ENCODE measurements around the gene UBXN11.
"Not testable (repeated sequence)": the region's sequence is repeated elsewhere in the genome, so short reads cannot be mapped to it uniquely, and the experiment has no call there.

UBXN11 gene

GRCh38 chr1:26335774-26336476, 29.5 kb upstream of the UBXN11 start:
- DNase-seq, result no peak

DNA sequence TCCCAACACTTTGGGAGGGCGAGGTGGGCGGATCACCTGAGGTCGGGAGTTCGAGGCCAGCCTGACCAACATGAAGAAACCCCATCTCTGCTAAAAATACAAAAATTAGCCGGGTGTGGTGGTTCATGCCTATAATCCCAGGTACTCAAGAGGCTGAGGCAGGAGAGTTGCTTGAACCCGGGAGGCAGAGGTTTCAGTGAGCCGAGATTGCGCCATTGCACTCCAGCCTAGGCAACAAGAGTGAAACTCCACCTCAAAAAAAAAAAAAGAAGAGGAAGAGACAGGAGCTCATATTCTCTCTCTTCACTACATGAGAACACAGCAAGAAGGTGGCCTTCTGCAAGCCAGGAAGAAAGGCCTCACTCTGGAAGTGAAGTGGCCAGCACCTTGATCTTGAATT, 26.9 kb upstream of the UBXN11 start:
- not testable (repeated sequence) for DNase-seq

DNA sequence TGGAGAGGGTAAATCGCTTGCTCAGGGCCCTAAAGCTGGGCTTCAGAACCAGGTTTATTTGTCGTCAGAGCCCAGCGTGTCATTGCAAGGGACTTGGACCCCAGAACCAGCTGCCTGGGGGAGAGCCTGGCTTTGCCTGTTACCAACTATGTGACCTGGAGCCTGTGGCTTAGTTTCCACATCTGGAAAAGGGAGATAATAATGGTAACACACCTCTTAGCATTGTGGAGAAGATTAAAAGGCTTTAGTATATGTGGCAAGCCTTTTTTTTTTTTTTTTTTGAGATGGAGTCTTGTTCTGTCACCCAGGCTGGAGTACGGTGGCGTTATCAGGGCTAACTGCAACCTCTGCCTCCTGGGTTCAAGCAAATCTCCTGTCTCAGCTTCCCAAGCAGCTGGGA, 23.8 kb upstream of the UBXN11 start:
- DNase-seq, result no peak

DNA sequence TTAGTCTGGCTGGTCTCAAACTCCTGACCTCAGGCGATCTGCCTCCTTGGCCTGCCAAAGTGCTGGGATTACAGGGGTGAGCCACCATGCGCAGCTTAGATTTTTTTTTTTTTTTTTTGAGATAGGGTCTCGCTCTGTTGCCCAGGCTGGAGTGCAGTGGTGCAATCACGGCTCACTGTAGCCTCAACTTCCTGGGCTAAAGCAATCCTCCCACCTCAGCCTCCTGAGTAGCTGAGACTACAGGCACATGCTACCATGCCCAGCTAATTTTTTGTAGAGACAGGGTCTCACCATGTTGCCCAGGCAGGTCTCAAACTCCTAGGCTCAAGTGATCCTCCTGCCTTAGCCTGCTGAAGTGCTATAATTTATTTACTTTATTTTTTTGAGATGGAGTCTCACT, 22.9 kb upstream of the UBXN11 start:
- not testable (repeated sequence) for DNase-seq

- DNase-seq, result no peak
Measured at GRCh38 chr1:26328597-26328996, 22.2 kb upstream of the UBXN11 start.

DNA sequence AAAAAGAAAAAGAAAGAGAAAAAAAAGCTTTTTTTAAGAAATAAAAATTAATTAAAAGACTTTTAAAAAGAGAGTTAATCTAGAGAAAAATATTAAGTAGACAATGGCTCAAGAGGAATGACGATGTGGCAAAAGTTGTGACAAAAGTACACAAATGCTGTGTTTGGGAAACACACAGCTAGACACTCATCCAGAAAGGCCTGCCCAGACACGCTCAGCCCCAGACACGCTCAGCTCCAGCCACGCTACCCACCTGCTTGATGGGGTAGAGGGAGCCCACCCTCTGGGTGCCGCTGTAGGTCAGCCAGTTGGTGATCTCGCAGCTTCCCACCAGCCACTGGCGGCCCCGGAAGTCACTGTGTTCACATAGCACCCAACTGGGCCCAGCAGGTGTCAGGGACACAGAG, 21.5 kb upstream of the UBXN11 start:
- peak; percentile 85 for DNase-seq

DNA sequence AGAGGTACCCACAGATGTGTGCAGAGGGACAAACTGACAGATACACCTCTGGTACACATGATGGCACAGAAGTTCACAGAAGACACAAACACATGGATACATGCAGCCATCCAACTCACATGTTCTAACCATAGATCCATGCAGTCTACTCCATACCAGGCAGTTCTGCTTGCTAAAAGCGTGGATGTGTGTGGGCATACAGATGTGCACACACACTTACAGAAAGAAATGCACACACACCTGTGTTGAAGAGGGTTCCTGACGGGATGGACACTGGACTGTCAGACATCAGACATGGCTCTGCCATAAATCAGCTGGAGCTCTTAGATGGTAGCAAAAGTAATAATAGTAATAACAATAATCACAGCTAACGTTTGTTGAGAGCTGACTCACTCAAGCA, 18.1 kb upstream of the UBXN11 start:
- no peak for DNase-seq

GRCh38 chr1:26323382-26323781, 16.9 kb upstream of the UBXN11 start:
- DNase-seq, result no peak

- no peak for DNase-seq
Measured at GRCh38 chr1:26322042-26322331, 15.6 kb upstream of the UBXN11 start.

GRCh38 chr1:26321315-26322041, 15.0 kb upstream of the UBXN11 start:
- DNase-seq, result peak; percentile 74

GRCh38 chr1:26320896-26321295, 14.5 kb upstream of the UBXN11 start:
- no peak for DNase-seq

DNA sequence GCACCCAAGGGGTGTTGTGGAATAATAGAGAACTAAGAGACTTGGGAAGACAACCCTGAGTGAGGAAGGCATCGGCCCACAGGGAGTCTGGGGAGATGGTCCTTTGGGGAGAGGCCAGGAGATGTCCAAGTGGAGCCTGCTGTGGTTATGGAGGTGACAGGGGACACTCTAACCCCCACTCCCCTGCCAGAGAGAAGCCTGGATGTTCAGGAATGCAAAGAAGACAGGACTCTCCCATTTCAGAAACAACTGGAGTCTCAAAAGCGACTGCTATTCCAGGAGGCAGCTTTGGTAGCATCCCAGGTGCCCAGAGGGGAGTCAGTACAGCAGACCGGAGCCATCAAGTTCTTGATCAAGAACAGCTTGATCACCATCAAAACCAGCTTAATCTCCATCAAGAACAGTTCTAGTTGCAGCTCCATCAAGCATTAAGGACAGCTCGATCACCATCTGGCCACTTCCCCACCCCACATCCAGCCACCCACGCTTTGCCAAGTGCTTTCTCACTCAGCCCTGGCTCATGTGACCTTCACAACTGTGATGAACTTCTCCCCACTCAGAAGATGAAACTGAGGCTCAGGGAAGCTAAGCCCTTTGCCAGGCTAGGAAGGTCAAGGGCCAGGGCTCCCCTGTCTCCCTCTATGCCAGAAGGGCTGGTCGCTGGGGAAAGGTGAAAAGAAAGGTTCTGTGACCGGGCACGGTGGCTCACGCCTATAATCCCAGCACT, 12.1 kb upstream of the UBXN11 start:
- no peak for DNase-seq

DNA sequence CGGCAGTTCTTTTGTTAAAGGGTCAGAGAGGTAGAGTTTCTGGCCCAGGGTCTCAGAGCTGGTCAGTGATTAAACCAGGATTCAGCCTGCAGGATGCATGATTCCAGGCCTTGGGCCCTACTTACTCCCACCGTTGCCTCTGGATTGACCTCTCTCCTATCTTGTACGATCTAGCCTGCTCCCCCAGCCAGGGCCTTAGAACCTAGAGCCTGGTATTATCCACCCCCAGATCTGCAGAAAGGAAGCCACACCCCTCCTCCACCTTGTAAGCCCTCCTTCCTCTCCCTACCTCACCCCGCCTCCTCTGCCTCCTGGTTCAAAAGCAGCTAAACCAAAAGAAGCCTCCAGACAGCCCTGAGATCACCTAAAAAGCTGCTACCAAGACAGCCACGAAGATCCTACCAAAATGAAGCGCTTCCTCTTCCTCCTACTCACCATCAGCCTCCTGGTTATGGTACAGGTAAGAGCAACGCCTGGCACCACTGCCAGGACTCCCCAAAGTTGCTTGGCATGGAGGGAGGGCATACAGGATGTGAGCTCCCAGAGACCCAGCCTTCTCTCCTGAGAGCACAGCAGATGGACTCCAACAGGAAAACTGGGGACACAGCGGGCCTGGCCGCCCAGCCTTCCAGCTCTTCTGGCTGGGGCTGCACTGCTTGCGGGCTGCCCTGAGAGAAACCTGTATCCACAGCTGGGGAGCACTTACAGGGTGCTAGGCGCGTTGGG, 11.3 kb upstream of the UBXN11 start, which contains the start of gene CD52:
CD52 (plus strand) TSS at position 347 of the 726 bp plus-strand sequence; CDS start at position 407, 60 bp downstream.
- DNase-seq, result no peak

GRCh38 chr1:26317146-26317545, 10.7 kb upstream of the UBXN11 start:
- DNase-seq, result no peak

GRCh38 chr1:26315874-26316850, 9.7 kb upstream of the UBXN11 start:
- DNase-seq, result no peak

DNA sequence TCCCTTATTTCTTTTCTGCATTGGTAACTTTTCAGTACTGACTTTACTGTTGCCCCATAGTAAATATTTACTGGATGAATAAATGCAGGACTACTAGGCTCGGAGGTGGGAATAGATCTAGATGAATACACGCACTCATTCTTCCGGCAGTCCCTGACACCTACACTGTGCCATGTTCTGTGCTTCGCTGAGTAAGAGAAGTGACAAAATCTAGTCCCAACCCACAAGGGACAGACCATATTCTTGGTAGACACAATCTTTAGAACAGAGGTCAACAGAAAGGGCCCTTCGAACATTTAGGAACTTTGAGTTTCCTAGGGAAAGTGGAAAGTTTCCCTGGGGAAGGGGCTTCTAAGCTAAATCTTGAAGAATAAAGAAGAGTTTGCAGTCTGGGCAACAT, 8.1 kb upstream of the UBXN11 start:
- DNase-seq, result no peak

- not testable (repeated sequence) for DNase-seq
Measured at GRCh38 chr1:26307966-26308899, 1.8 kb upstream of the UBXN11 start.

DNA sequence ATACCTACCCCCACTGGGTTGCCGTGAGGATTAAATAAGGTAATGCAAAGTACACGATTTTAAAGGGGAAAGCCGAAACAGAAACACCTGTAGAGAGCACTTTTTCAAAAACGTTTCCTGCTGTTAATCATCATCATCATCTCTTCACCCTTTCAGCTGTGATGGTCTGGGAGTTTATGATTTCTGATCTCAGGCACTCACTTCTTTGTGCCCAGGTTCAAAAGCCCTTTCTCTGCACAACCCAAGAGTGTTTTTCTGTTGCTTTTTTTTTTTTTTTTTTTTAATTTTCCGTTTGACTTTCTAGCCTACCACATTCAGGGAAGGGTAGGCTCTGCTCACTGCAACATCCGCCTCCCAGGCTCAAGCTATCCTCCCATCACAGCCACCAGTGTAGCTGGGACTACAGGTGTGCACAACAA, 936 bp upstream of the UBXN11 start:
- DNase-seq, result no peak

DNA sequence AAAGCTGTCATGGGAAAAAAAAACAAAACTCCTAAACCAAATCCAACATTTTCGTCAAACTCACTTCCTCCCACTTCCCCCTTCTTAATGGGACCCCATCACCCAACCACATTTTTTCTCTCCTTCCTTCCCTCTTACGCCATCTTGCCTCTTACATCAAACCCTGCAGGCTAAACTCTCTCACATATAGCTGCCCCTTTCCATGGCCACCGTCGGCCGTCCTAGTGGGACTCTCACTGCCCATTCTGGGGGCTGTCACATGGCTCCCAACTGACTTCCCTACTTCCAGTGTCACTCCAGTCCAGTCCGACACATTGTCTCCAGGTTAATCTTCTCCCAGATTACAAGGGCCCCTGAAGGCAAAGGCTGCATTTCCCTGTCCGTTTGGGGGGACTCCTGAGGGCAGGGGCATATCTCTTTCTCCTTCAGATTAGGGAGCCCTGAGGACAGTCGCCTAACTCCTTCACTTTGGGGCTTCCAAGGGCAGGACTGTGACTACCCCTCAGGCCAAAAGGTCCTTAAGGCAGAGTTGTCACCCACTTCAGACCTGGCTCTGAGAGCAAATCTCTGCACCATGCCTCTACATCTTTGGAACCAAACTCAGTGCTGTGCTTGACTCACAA, 658 bp downstream of the UBXN11 start:
- DNase-seq, result no peak

DNA sequence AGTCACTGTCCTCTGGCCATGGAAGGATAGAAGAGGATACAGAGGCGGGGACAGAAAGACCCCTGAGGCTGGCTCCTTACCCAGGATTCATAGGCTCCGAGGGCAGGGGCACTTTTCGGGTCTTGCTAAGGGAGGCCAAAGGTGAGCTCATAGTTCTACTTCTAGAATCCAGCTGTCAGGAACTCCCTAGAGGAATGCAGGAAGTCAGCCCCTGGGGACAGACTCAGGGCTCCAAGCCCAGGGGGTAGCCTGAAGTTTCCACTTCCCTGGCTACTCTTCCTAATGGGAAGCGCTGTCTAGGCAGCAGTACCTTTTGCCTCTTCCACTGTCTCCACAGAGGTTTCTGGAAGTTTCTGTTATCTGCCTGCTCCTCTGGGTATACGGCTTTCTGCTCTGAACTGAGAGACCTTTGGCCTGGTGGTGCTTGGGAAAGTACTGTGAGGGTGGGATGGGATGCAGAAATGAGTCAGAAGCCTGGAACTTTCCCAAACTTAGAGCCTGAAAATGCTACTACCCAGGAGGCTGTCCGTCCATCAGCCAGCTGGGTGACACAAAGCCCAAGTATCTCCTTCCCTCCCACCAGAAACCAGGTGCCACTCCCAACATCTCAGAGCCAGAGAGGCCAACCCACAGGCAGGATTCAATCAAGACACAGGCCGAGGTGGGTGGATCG, 3.6 kb downstream of the UBXN11 start:
- DNase-seq, result no peak
